Activated CD8-positive, alpha-beta memory T cell treated with anti-CD3 and anti-CD28 coated beads, Interleukin-2, amount 50 U/mL, for 48 hours (primary cell): ENCODE results near the gene DGKD.

ENCODE experiments used
- DNase-seq: peaks from one replicate; pipeline ENCODE4 v3.0.0-alpha.2; 2020

DGKD gene

DNA sequence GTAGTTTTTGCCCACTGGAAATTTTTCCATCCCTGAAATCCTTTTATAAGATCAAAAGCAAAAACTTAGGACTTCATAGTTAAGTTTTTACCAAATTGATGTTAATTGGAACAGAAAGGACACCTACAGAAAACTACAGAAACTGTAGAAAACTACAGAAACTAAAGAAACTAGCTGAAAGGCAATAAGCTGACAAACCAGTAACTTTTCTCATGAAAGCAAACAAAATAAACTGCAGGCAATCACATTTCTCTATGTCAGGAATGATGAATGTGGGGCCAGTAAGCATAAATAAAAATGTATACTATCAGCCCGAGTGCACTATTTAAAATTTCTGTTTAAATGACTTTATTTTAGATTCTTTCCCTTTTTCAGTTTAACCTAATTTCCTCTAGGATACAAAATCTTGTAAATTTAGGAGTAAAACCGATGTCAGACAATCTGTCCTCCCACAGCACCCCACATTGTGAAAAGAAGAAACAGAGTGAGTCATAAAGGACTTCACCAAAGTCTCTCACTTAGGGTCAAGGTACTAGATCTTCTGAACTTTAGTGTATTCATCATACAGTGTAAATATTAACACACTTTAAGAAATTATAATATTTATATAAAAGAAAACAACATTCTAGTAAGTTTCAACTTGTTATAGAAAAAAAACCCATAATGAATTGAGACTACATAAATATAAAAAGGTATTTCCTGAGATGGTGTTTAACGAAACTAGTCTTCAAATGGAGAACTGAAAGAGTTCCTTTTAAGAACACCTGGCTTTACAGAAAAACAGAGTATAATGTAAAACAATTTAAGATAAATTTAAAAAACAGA lies 165.7 kb downstream of the DGKD start:
- DNase-seq, result no peak
